Mesenchymal stem cell (in vitro differentiated cells and primary cell): Measurements from ENCODE around the gene SOCS2.
"Not testable (repeated sequence)": the region's sequence is repeated elsewhere in the genome, so short reads cannot be mapped to it uniquely, and the experiment has no call there.

Experiments
- DNase-seq: peaks from one replicate; pipeline ENCODE4 v3.0.0-alpha.2; 2013
- H2AFZ ChIP-seq: one replicate; pipeline ENCODE4 v1.6.1; 2013; ENCODE audit warnings: low read depth, mild to moderate bottlenecking, control low read depth, inconsistent platforms, low read length, moderate library complexity
- H2AK5ac ChIP-seq: 2 replicates; pipeline ENCODE4 v1.6.1; 2013; ENCODE audit warnings: low read length, moderate library complexity, mild to moderate bottlenecking, inconsistent platforms; ENCODE audit not compliant: severe bottlenecking
- H2BK120ac ChIP-seq: one replicate; pipeline ENCODE4 v1.6.1; 2013; ENCODE audit warnings: low read depth, mild to moderate bottlenecking, inconsistent platforms, low read length, moderate library complexity
- H2BK12ac ChIP-seq, 2 experiments: one replicate each; pipeline ENCODE4 v1.6.1; 2013; ENCODE audit warnings: inconsistent platforms in 2 of 2, low read length in 2 of 2, mild to moderate bottlenecking in 2 of 2, moderate library complexity in 2 of 2, control low read depth in 1 of 2
- H2BK15ac ChIP-seq: one replicate; pipeline ENCODE4 v1.6.1; 2013; ENCODE audit warnings: mild to moderate bottlenecking, low read depth, inconsistent platforms; ENCODE audit not compliant: poor library complexity, severe bottlenecking
- H2BK5ac ChIP-seq: 2 replicates; pipeline ENCODE4 v1.6.1; 2013; ENCODE audit warnings: low read depth, mild to moderate bottlenecking, low read length, control low read depth, inconsistent platforms; ENCODE audit not compliant: poor library complexity, severe bottlenecking
- H3K14ac ChIP-seq, 2 experiments: one replicate each; pipeline ENCODE4 v1.6.1; 2013; ENCODE audit warnings: inconsistent platforms in 2 of 2, low read length in 2 of 2, control low read depth in 1 of 2, mild to moderate bottlenecking in 1 of 2, moderate library complexity in 1 of 2
- H3K18ac ChIP-seq, 2 experiments: one replicate each; pipeline ENCODE4 v1.6.1; 2013; ENCODE audit warnings: inconsistent platforms in 2 of 2, low read length in 2 of 2, control low read depth in 1 of 2, low read depth in 1 of 2, mild to moderate bottlenecking in 1 of 2
- H3K23ac ChIP-seq, 2 experiments: one replicate each; pipeline ENCODE4 v1.6.1; 2013; ENCODE audit warnings: inconsistent platforms in 2 of 2, low read length in 2 of 2, mild to moderate bottlenecking in 2 of 2, moderate library complexity in 2 of 2, control low read depth in 1 of 2
- H3K27ac ChIP-seq: 2 replicates; pipeline ENCODE4 v1.5.1; 2013; ENCODE audit warnings: mild to moderate bottlenecking, moderate library complexity, low read length, control low read depth, inconsistent platforms; ENCODE audit not compliant: poor library complexity, severe bottlenecking
- H3K27me3 ChIP-seq, 2 experiments: 2 replicates each; pipeline versions ENCODE4 v1.6.1 to v1.7.0; 2013; ENCODE audit warnings: low read length in 2 of 2, mild to moderate bottlenecking in 2 of 2, moderate library complexity in 2 of 2, control low read depth in 1 of 2, inconsistent platforms in 1 of 2; ENCODE audit not compliant: control insufficient read depth in 1 of 2, insufficient read depth in 1 of 2
- H3K36me3 ChIP-seq, 2 experiments: 2 replicates each; pipeline versions ENCODE4 v1.6.1 to v1.7.0; 2013; ENCODE audit warnings: low read length in 2 of 2, control low read depth in 1 of 2, inconsistent platforms in 1 of 2, low read depth in 1 of 2, mild to moderate bottlenecking in 1 of 2; ENCODE audit not compliant: insufficient read depth in 2 of 2, control insufficient read depth in 1 of 2
- H3K4ac ChIP-seq, 2 experiments: one replicate each; pipeline ENCODE4 v1.6.1; 2013; ENCODE audit warnings: inconsistent platforms in 2 of 2, low read length in 2 of 2, mild to moderate bottlenecking in 2 of 2, moderate library complexity in 2 of 2, control low read depth in 1 of 2, low read depth in 1 of 2
- H3K4me1 ChIP-seq: 2 replicates; pipeline ENCODE4 v1.6.1; 2013; ENCODE audit warnings: low read depth, low read length, control low read depth; ENCODE audit not compliant: control insufficient read depth, insufficient read depth
- H3K4me2 ChIP-seq: 2 replicates; pipeline ENCODE4 v1.6.1; 2013; ENCODE audit warnings: low read length, mild to moderate bottlenecking, inconsistent platforms; ENCODE audit not compliant: poor library complexity, severe bottlenecking
- H3K4me3 ChIP-seq, 2 experiments: 2 replicates each; pipeline versions ENCODE4 v1.5.1 to v1.7.0; 2013; ENCODE audit warnings: low read length in 2 of 2, mild to moderate bottlenecking in 2 of 2, control low read depth in 1 of 2, low read depth in 1 of 2; ENCODE audit not compliant: insufficient read depth in 1 of 2
- H3K79me1 ChIP-seq: replicated peaks from 2 replicates; pipeline ENCODE4 v1.6.1; 2013; ENCODE audit warnings: mild to moderate bottlenecking, control low read depth, low read length, inconsistent platforms; ENCODE audit not compliant: poor library complexity, severe bottlenecking
- H3K9ac ChIP-seq: 2 replicates; pipeline ENCODE4 v1.7.0; 2013; ENCODE audit warnings: mild to moderate bottlenecking, low read length, moderate library complexity
- H3K9me3 ChIP-seq: 2 replicates; pipeline ENCODE4 v1.7.0; 2013; ENCODE audit warnings: mild to moderate bottlenecking, low read length; ENCODE audit not compliant: control insufficient read depth
- H4K8ac ChIP-seq: one replicate; pipeline ENCODE4 v1.6.1; 2013; ENCODE audit warnings: inconsistent platforms, mild to moderate bottlenecking, low read length, moderate library complexity
- H4K91ac ChIP-seq: one replicate; pipeline ENCODE4 v1.6.1; 2013; ENCODE audit warnings: mild to moderate bottlenecking, low read length, inconsistent platforms
- WGBS: methylation state at CpG from one replicate; pipeline ENCODE4 v1.1.7; 2013; ENCODE audit warnings: mixed read lengths; 5-methylcytosine and 5-hydroxymethylcytosine counted together

SOCS2 gene

DNA sequence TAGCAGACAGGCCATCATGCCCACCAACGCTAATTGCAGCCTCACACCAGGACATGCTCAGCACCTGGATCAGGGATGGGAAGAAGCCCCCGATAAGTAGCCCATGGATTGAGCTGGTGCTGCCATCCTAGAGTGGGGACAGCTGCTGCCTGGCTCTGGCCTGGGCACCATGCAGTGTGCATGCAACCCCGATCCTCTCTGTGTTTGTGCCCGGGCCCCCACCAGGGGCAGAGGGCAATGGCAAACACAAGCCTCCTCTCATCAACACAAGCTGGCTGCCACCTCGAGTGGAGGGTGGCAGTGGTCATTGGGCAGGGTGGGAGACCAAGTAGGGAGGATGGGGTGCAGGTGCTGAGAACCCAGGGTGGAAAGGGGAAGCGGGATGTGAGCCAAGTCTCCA is 23.3 kb upstream of the SOCS2 start:
- Histone ChIP-seq H3K9me3 (no peaks in the 10 kb centered on the region), H4K91ac (no peak overlapping the region), H3K4ac (no peak overlapping the region), H3K4me2 (no peak overlapping the region), H2AFZ (no peak overlapping the region), H3K23ac (no peak overlapping the region), H3K9ac (no peak overlapping the region), H4K8ac (no peak overlapping the region), H3K27me3 (no peaks in the 10 kb centered on the region), H3K27ac (no peak overlapping the region), H2BK12ac (no peak overlapping the region), H2AK5ac (no peak overlapping the region), H3K79me1 (no peaks in the 10 kb centered on the region), H2BK15ac (no peak overlapping the region), H3K4me3 (no peak overlapping the region), H3K14ac (peak overlapping the region in 1 of 2 experiments; percentile 36), H3K36me3 (no peaks in the 10 kb centered on the region), H2BK5ac (no peak overlapping the region), H3K4me1 (no peaks in the 10 kb centered on the region), H3K18ac (no peak overlapping the region), H2BK120ac (no peak overlapping the region)
- WGBS = 79% methylated on average over 6 of the region's 6 CpGs
- DNase-seq = no peak

GRCh38 chr12:93550748-93551611 is 21.5 kb upstream of the SOCS2 start:
- Histone ChIP-seq H4K91ac (no peak overlapping the region), H2BK15ac (no peak overlapping the region)

GRCh38 chr12:93552427-93552826 is 20.0 kb upstream of the SOCS2 start:
- Histone ChIP-seq H3K79me1 (no peaks in the 10 kb centered on the region), H3K9ac (no peak overlapping the region), H3K23ac (no peak overlapping the region), H3K4me1 (no peaks in the 10 kb centered on the region), H2BK15ac (no peak overlapping the region), H3K18ac (no peak overlapping the region), H3K4me3 (no peak overlapping the region), H2BK12ac (no peak overlapping the region), H3K14ac (no peak overlapping the region), H3K36me3 (no peaks in the 10 kb centered on the region), H2AK5ac (no peak overlapping the region), H3K27me3 (no peaks in the 10 kb centered on the region), H3K4ac (no peak overlapping the region), H2BK120ac (no peak overlapping the region), H4K91ac (no peak overlapping the region), H2BK5ac (no peak overlapping the region), H3K9me3 (peaks cover 4% of the 10 kb centered on the region), H3K4me2 (no peak overlapping the region), H3K27ac (no peak overlapping the region), H2AFZ (no peak overlapping the region), H4K8ac (no peak overlapping the region)
- DNase-seq = no peak
- 68% methylated on average over 4 of the region's 4 CpGs for WGBS

More at GRCh38 chr12:93550748-93551611, 21.5 kb upstream of the SOCS2 start:
- no peak overlapping the region for H2AFZ ChIP-seq
- no peaks in the 10 kb centered on the region for H3K79me1 ChIP-seq
- H3K36me3 ChIP-seq = no peaks in the 10 kb centered on the region
- peak overlapping the region in 1 of 2 experiments; percentile 77 for H3K14ac ChIP-seq
- H2BK5ac ChIP-seq = no peak overlapping the region
- no peak overlapping the region for H3K27ac ChIP-seq
- H3K4me1 ChIP-seq = no peaks in the 10 kb centered on the region
- H3K18ac ChIP-seq = no peak overlapping the region
- H3K9me3 ChIP-seq = no peaks in the 10 kb centered on the region
- no peak overlapping the region for H3K9ac ChIP-seq
- H3K4me3 ChIP-seq = no peak overlapping the region
- DNase-seq = no peak
- no peak overlapping the region for H2BK12ac ChIP-seq
- no peak overlapping the region for H3K4me2 ChIP-seq
- H2AK5ac ChIP-seq = no peak overlapping the region
- H3K27me3 ChIP-seq = no peaks in the 10 kb centered on the region
- no peak overlapping the region for H3K4ac ChIP-seq
- H3K23ac ChIP-seq = no peak overlapping the region
- WGBS = 79% methylated on average over 10 of the region's 11 CpGs
- no peak overlapping the region for H2BK120ac ChIP-seq
- H4K8ac ChIP-seq = no peak overlapping the region

GRCh38 chr12:93557879-93558278 is 14.6 kb upstream of the SOCS2 start:
- H3K79me1 ChIP-seq, H3K27ac ChIP-seq, H2AFZ ChIP-seq, H3K18ac ChIP-seq, H4K91ac ChIP-seq, H3K4ac ChIP-seq, H2BK120ac ChIP-seq, H2BK15ac ChIP-seq, H3K4me2 ChIP-seq, H4K8ac ChIP-seq, H3K9ac ChIP-seq, DNase-seq, H3K27me3 ChIP-seq, H3K4me3 ChIP-seq, H3K4me1 ChIP-seq, H3K23ac ChIP-seq, H2BK12ac ChIP-seq, H2AK5ac ChIP-seq, H3K14ac ChIP-seq, H3K36me3 ChIP-seq: not testable (repeated sequence)
- Histone ChIP-seq H2BK5ac (peak overlapping the region; percentile 4), H3K9me3 (peaks cover 20% of the 10 kb centered on the region)
